IMR-90 (cell line): ENCODE data around the gene NTMT1. TPM values are rescaled to one million over a fixed set of nuclear protein-coding genes. Genes with fewer than 3 reads are reported as not detected.

Experiments
- ATAC-seq: fragments of 200-7000 bp; cut with Tn5 transposase; 2 replicates; pipeline ENCODE4 v1.9.1; 2020; ENCODE audit warnings: low read depth, mild to moderate bottlenecking, moderate library complexity
- BruUV-seq: library from RNA; stranded (reverse); fragments of 400-500 nt; replicated peaks from 2 replicates; lab custom pipeline; 2021; lab: Mats Ljungman, UMichigan
- CTCF ChIA-PET: fragments of 300-600 bp; formaldehyde crosslinking; extraction: SDS; loops from one replicate; lab custom pipeline; 2021; ENCODE audit warnings: antibody characterized with exemption; lab: Yijun Ruan, JAX
- POLR2A ChIA-PET: fragments of 300-600 bp; sonication (Branson Sonifier 250); formaldehyde crosslinking; loops from one replicate; lab custom pipeline; 2022; ENCODE audit warnings: antibody characterized with exemption; ENCODE audit not compliant: unreplicated experiment; lab: Charles Lee
- DNase-seq: peaks from one replicate; pipeline ENCODE4 v3.0.0; 2013
- H2AFZ ChIP-seq: replicated peaks from 2 replicates; pipeline ENCODE3; 2013; ENCODE audit warnings: low read length, mild to moderate bottlenecking; ENCODE audit not compliant: poor library complexity
- H2AK5ac ChIP-seq: 2 replicates; pipeline ENCODE4 v1.6.1; 2013; ENCODE audit warnings: low read depth, low read length, inconsistent platforms
- H2AK9ac ChIP-seq: replicated peaks from 2 replicates; pipeline ENCODE3; 2013; ENCODE audit warnings: mild to moderate bottlenecking, low read depth, low read length, moderate library complexity; ENCODE audit not compliant: poor library complexity
- H2BK120ac ChIP-seq: 2 replicates; pipeline ENCODE4 v1.6.1; 2013; ENCODE audit warnings: low read depth, low read length, inconsistent platforms
- H2BK15ac ChIP-seq: 3 replicates; pipeline ENCODE4 v1.6.1; 2013; ENCODE audit warnings: low read depth, low read length, inconsistent platforms
- H2BK20ac ChIP-seq: 2 replicates; pipeline ENCODE4 v1.6.1; 2013; ENCODE audit warnings: low read depth, mild to moderate bottlenecking, inconsistent platforms, low read length, moderate library complexity
- H2BK5ac ChIP-seq: 2 replicates; pipeline ENCODE4 v1.6.1; 2013; ENCODE audit warnings: mild to moderate bottlenecking, low read depth, low read length, inconsistent platforms; ENCODE audit not compliant: poor library complexity, severe bottlenecking
- H3K14ac ChIP-seq: replicated peaks from 2 replicates; pipeline ENCODE4 v1.6.1; 2013; ENCODE audit warnings: low read depth, low read length, inconsistent platforms
- H3K18ac ChIP-seq: 2 replicates; pipeline ENCODE4 v1.6.1; 2013; ENCODE audit warnings: low read depth, low read length, control low read depth
- H3K23ac ChIP-seq: 2 replicates; pipeline ENCODE4 v1.6.1; 2013; ENCODE audit warnings: low read depth, low read length, inconsistent platforms
- H3K27ac ChIP-seq: 2 replicates; pipeline ENCODE4 v1.5.1; 2013; ENCODE audit warnings: mild to moderate bottlenecking, control low read depth, low read length; ENCODE audit not compliant: insufficient read depth
- H3K27me3 ChIP-seq: 2 replicates; pipeline ENCODE4 v1.6.1; 2013; ENCODE audit warnings: low read length; ENCODE audit not compliant: control insufficient read depth, insufficient read depth
- H3K36me3 ChIP-seq: 2 replicates; pipeline ENCODE4 v1.6.1; 2013; ENCODE audit warnings: low read length, mixed read lengths; ENCODE audit not compliant: control insufficient read depth, insufficient read depth
- H3K4ac ChIP-seq: 2 replicates; pipeline ENCODE4 v1.6.1; 2013; ENCODE audit warnings: low read depth, low read length, inconsistent platforms
- H3K4me1 ChIP-seq: 2 replicates; pipeline ENCODE4 v1.6.1; 2013; ENCODE audit warnings: low read length, mixed read lengths; ENCODE audit not compliant: control insufficient read depth, insufficient read depth
- H3K4me2 ChIP-seq: 2 replicates; pipeline ENCODE4 v1.6.1; 2013; ENCODE audit warnings: low read depth, mild to moderate bottlenecking, control low read depth, low read length, moderate library complexity
- H3K4me3 ChIP-seq: 2 replicates; pipeline ENCODE4 v1.5.1; 2013; ENCODE audit warnings: low read depth, mild to moderate bottlenecking, control low read depth, low read length, moderate library complexity; ENCODE audit not compliant: insufficient read depth
- H3K56ac ChIP-seq: 2 replicates; pipeline ENCODE4 v1.6.1; 2013; ENCODE audit warnings: low read length, inconsistent platforms; ENCODE audit not compliant: insufficient read depth; ENCODE audit errors: extremely low read depth
- H3K79me1 ChIP-seq, 2 experiments: 2 replicates each; pipeline ENCODE4 v1.6.1; 2013; ENCODE audit warnings: low read length in 2 of 2, inconsistent platforms in 1 of 2, low read depth in 1 of 2
- H3K9ac ChIP-seq: 2 replicates; pipeline ENCODE4 v1.6.1; 2013; ENCODE audit warnings: low read depth, low read length, control low read depth
- H3K9me1 ChIP-seq: 2 replicates; pipeline ENCODE4 v1.6.1; 2013; ENCODE audit warnings: low read length, inconsistent platforms; ENCODE audit not compliant: insufficient read depth
- H3K9me3 ChIP-seq: 2 replicates; pipeline ENCODE4 v1.6.1; 2013; ENCODE audit warnings: low read length; ENCODE audit not compliant: control insufficient read depth, insufficient read depth
- H4K20me1 ChIP-seq: 2 replicates; pipeline ENCODE4 v1.6.1; 2013; ENCODE audit warnings: low read length, inconsistent platforms; ENCODE audit not compliant: insufficient read depth
- H4K5ac ChIP-seq: 2 replicates; pipeline ENCODE4 v1.6.1; 2013; ENCODE audit warnings: mild to moderate bottlenecking, low read depth, low read length, control low read depth
- H4K8ac ChIP-seq, 2 experiments: 2 replicates each; pipeline ENCODE4 v1.6.1; 2013; ENCODE audit warnings: low read depth in 2 of 2, low read length in 2 of 2, control low read depth in 1 of 2, inconsistent platforms in 1 of 2
- H4K91ac ChIP-seq: 2 replicates; pipeline ENCODE4 v1.6.1; 2013; ENCODE audit warnings: low read depth, low read length, inconsistent platforms; ENCODE audit not compliant: insufficient read depth
- BHLHE40 ChIP-seq: fragments of 150-350 bp; IDR thresholded peaks from 2 replicates; pipeline ENCODE4 v1.6.1; 2016; ENCODE audit warnings: mild to moderate bottlenecking, low read depth, low read length
- CEBPB ChIP-seq: IDR thresholded peaks from 2 replicates; pipeline ENCODE4 v1.6.1; 2012; ENCODE audit warnings: low read depth, low read length, improper control_type of control experiment
- CHD1 ChIP-seq: IDR thresholded peaks from 2 replicates; pipeline ENCODE4 v1.6.1; 2012; ENCODE audit warnings: low read depth, low read length, improper control_type of control experiment
- MAFK ChIP-seq: IDR thresholded peaks from 2 replicates; pipeline ENCODE4 v1.6.1; 2012; ENCODE audit warnings: low read depth, low read length, improper control_type of control experiment
- NFE2L2 ChIP-seq: fragments of 150-350 bp; IDR thresholded peaks from 2 replicates; pipeline ENCODE4 v1.6.1; 2016; ENCODE audit warnings: low read depth, mild to moderate bottlenecking, low read length
- POLR2A ChIP-seq: IDR thresholded peaks from 2 replicates; pipeline ENCODE4 v1.6.1; 2012; ENCODE audit warnings: mild to moderate bottlenecking, low read depth, low read length
- RCOR1 ChIP-seq: IDR thresholded peaks from 2 replicates; pipeline ENCODE4 v1.6.1; 2012; ENCODE audit warnings: mild to moderate bottlenecking, low read length, improper control_type of control experiment; ENCODE audit not compliant: insufficient replicate concordance
- WGBS, 2 experiments: methylation state at CpG; one replicate each; pipeline versions ENCODE4 v1.1.5 to v1.1.7; 2013; ENCODE audit warnings: missing lambda C conversion rate in 2 of 2; ENCODE audit not compliant: insufficient read length in 1 of 2; ENCODE audit errors: extremely low coverage in 2 of 2; 5-methylcytosine and 5-hydroxymethylcytosine counted together
- dilution Hi-C: fragments of 300-500 bp; cut with HindIII; formaldehyde crosslinking; loops from one replicate; pipeline ENCODE4 v1.14.3; 2018; ENCODE audit warnings: low sequenced_read_pairs; ENCODE audit not compliant: unreplicated experiment
- in situ Hi-C: fragments of 300-500 bp; cut with MboI; formaldehyde crosslinking; loops from 3 replicates; pipeline ENCODE4 v1.14.3; 2019; ENCODE audit warnings: low sequenced_read_pairs, inconsistent platforms, mixed read lengths
- intact Hi-C: fragments of 100-400 bp; cut with micrococcal nuclease; formaldehyde crosslinking; loops from 2 replicates; pipeline ENCODE4 v1.10.0; 2022
- polyA plus RNA-seq, 3 experiments: library from polyadenylated mRNA; depleted of rRNA; stranded (reverse); fragments of >200 nt; gene quantifications; 2 replicates each; pipeline ENCODE4 v1.2.3, GENCODE V29; 2012; ENCODE audit warnings: low replicate concordance in 1 of 3
- total RNA-seq: library from RNA; depleted of rRNA; stranded (reverse); fragments of >200 nt; gene quantifications from 2 replicates; pipeline ENCODE4 v1.2.3, GENCODE V29; 2012

NTMT1 gene
- total and polyA plus RNA-seq, 2 of the 4 experiments (the other 2 are of a cell fraction), result 68.1 to 88.1 TPM

DNA sequence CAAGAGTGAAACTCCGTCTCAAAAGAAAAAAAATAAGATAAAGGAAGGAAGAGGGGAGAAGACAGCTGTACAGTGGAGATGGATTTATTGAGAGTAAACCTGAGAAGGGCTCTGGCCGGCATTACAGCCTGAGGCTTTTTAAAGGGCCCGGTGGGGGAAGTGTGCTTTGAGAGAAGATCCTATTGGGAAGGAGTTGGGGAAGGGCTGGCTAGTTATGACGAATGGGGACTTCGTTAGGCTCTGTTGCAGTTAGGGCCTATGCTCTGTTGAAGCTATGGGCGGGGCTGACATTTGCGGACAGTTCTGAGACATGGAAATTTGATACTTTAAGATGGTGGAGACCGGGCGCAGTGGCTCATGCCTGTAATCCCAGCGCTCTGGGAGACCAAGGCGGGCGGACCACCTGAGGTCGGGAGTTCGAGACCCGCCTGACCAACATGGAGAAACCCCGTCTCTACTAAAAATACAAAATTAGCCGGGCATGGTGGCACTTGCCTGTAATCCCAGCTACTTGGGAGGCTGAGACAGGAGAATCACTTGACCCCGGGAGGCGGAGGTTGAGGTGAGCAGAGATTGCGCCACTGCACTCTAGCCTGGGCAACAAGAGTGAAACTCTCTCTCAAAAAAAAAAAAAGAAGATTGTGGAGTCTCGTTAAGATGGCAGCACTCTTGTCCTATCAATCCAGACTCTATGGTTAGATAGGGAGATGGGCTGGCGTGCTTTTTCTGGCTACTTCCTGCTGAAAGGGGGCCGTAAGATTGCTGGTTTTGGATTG, 38.3 kb upstream of the NTMT1 start:
- BruUV-seq, result no TSS peak
- Histone ChIP-seq H3K23ac (no peak overlapping the region), H3K4me1 (peaks cover 14% of the 10 kb centered on the region), H2BK5ac (no peak overlapping the region), H2BK15ac (no peak overlapping the region), H3K9me1 (peaks cover 9% of the 10 kb centered on the region; the same call in 1 of the 2 replicates), H4K91ac (no peak overlapping the region), H4K20me1 (no peaks in the 10 kb centered on the region), H2AK5ac (no peak overlapping the region), H4K5ac (no peak overlapping the region), H4K8ac (no peak overlapping the region), H3K27ac (no peak overlapping the region), H3K36me3 (no peaks in the 10 kb centered on the region), H3K14ac (no peak overlapping the region), H3K18ac (no peak overlapping the region), H3K27me3 (no peaks in the 10 kb centered on the region), H3K4me2 (no peak overlapping the region), H3K4me3 (no peak overlapping the region), H3K9ac (no peak overlapping the region), H3K4ac (no peak overlapping the region), H3K9me3 (no peaks in the 10 kb centered on the region), H2BK120ac (no peak overlapping the region; the same call in 1 of the 2 replicates), H3K79me1 (no peaks in the 10 kb centered on the region), H2AK9ac (no peak overlapping the region), H2AFZ (peak overlapping the region; percentile 18), H2BK20ac (no peak overlapping the region), H3K56ac (no peak overlapping the region)
- ChIA-PET POLR2A (no interaction called here), CTCF (no interaction called here)
- no peak for TF ChIP-seq NFE2L2
- TF ChIP-seq POLR2A, result no peak
- no peak for TF ChIP-seq BHLHE40
- TF ChIP-seq RCOR1, result no peak
- no peak for TF ChIP-seq MAFK
- no peak for TF ChIP-seq CEBPB
- no peak for TF ChIP-seq CHD1
- 69% methylated on average over 10 of the region's 23 CpGs; no CpG with 5 or more reads in 1 of the 2 experiments for WGBS, 2 experiments
- ATAC-seq (peak; percentile 12; the same call in 1 of the 2 replicates), DNase-seq (peak; percentile 61)
- in situ Hi-C loops (no loop called here), dilution Hi-C loops (no loop called here), intact Hi-C loops (no loop called here)
